Ishikawa (cell line): Measurements from ENCODE around the gene RELN.

Experiments
- CEBPB ChIP-seq: IDR thresholded peaks from 2 replicates; pipeline ENCODE4 v1.6.1; 2012
- CREB1 ChIP-seq: IDR thresholded peaks from 2 replicates; pipeline ENCODE4 v1.6.1; 2012; ENCODE audit warnings: low read depth
- EGR1 ChIP-seq: IDR thresholded peaks from 2 replicates; pipeline ENCODE4 v1.6.1; 2012
- EP300 ChIP-seq: IDR thresholded peaks from 2 replicates; pipeline ENCODE4 v1.6.1; 2012; ENCODE audit warnings: borderline replicate concordance
- FOXM1 ChIP-seq: IDR thresholded peaks from 2 replicates; pipeline ENCODE4 v1.6.1; 2012; ENCODE audit warnings: low read depth, borderline replicate concordance
- NFIC ChIP-seq: IDR thresholded peaks from 2 replicates; pipeline ENCODE4 v1.6.1; 2012
- RAD21 ChIP-seq: IDR thresholded peaks from 2 replicates; pipeline ENCODE4 v1.6.1; 2012; ENCODE audit warnings: low read depth
- REST ChIP-seq: IDR thresholded peaks from 2 replicates; pipeline ENCODE4 v1.6.1; 2012; ENCODE audit warnings: low read depth, mild to moderate bottlenecking
- TAF1 ChIP-seq: IDR thresholded peaks from 2 replicates; pipeline ENCODE4 v1.6.1; 2012; ENCODE audit warnings: low read depth, mild to moderate bottlenecking
- TCF12 ChIP-seq: IDR thresholded peaks from 2 replicates; pipeline ENCODE4 v1.6.1; 2012; ENCODE audit warnings: low read depth
- TEAD4 ChIP-seq: IDR thresholded peaks from 2 replicates; pipeline ENCODE4 v1.6.1; 2012
- USF1 ChIP-seq: IDR thresholded peaks from 2 replicates; pipeline ENCODE4 v1.6.1; 2012
- YY1 ChIP-seq: IDR thresholded peaks from 2 replicates; pipeline ENCODE4 v1.6.1; 2012; ENCODE audit warnings: low read depth
- ZBTB7A ChIP-seq: IDR thresholded peaks from 2 replicates; pipeline ENCODE4 v1.6.1; 2012; ENCODE audit warnings: low read depth
- TF ChIP-seq, protein P1 (sequence below): IDR thresholded peaks from 2 replicates; pipeline ENCODE4 v1.6.1; 2012

Gene RELN

GRCh38 chr7:103915680-103916357 lies 73.6 kb downstream of the RELN start:
- no peak for TF ChIP-seq FOXM1
- no peak for TF ChIP-seq USF1
- no peak for TF ChIP-seq RAD21
- TF ChIP-seq TAF1 = no peak
- TF ChIP-seq NFIC = no peak

DNA sequence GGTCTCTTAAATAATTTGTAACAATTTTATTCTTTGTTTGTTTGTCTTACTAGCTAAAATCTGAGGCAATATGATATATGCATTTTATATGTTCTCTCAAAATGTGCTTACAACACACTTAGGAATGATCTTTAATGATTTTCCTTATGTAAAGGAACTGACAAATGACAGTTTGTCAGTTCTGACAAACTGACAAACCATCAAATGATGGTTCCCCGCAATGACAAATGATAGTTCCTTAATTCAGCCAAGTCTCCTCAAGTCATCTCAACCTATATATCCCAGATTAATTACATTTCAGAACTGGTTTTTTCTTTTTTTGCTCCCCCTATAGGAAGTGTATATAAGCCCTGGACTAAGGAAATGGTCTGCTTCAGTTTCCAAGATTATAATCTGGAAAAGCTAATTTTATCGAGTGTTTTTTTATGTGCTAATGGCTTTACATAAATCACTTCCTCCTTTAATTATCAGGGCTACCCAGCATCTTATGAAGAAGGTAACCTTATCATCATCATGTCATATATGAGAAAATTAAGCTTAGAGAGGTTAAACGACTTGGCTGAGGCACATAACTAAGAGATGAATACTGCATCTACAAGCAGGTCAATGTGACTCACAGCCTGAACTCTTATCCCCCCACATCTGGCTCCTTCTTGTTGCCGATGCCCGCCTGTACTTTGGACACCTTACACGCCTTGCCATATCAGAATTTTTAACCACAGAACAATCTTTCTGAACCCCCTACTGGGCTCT lies 75.1 kb downstream of the RELN start:
- no peak for TF ChIP-seq FOXM1
- TF ChIP-seq CEBPB = no peak
- TF ChIP-seq EP300 = no peak
- TF ChIP-seq, protein P1, sequence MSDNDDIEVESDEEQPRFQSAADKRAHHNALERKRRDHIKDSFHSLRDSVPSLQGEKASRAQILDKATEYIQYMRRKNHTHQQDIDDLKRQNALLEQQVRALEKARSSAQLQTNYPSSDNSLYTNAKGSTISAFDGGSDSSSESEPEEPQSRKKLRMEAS = no peak
- TF ChIP-seq USF1 = no peak
- TF ChIP-seq CREB1 = no peak
- no peak for TF ChIP-seq YY1
- no peak for TF ChIP-seq TCF12
- TF ChIP-seq REST = no peak
- TF ChIP-seq EGR1 = no peak
- no peak for TF ChIP-seq NFIC
- TF ChIP-seq TEAD4 = no peak
- no peak for TF ChIP-seq TAF1
- no peak for TF ChIP-seq RAD21
- TF ChIP-seq ZBTB7A = no peak

GRCh38 chr7:103912891-103913605 lies 76.4 kb downstream of the RELN start:
- TF ChIP-seq, protein P1 = no peak
- TF ChIP-seq USF1 (no peak), CREB1 (no peak), RAD21 (no peak), CEBPB (no peak), TAF1 (no peak), EGR1 (no peak), YY1 (no peak), NFIC (no peak), TCF12 (no peak), EP300 (no peak), TEAD4 (no peak), ZBTB7A (no peak), FOXM1 (no peak), REST (no peak)

DNA sequence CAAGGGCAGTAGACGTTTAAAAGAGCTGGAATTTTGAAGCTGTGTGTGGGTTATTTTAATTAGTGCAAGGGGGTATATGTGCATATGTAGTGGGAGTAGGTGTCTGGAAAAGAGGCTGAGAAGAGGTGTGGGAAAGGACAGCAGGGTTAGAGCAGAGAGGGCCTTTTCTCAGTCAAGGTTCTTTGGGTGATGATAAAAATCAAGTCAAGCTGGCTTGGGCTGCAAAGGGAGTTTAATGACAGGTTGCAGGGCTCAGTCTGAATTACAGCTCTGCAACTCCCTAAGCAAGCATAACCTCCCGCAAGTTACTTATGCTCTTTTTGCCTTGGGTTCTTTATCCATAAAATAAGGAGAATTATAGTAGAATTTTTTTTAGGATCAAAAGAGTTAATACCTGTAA lies 83.5 kb downstream of the RELN start:
- TF ChIP-seq TEAD4 (no peak), ZBTB7A (no peak), TCF12 (no peak), TAF1 (no peak), YY1 (no peak), RAD21 (no peak), EP300 (no peak), CEBPB (no peak), REST (no peak), EGR1 (no peak), USF1 (no peak), CREB1 (no peak), NFIC (no peak), FOXM1 (no peak)
- TF ChIP-seq, protein P1 = no peak
